HCT116 (cell line): Measurements from ENCODE around the gene CPLX4. TPM values are rescaled to one million over a fixed set of nuclear protein-coding genes. Genes with fewer than 3 reads are reported as not detected.

Source experiments
- ATAC-seq: fragments of 200-7000 bp; cut with Tn5 transposase; 2 replicates; pipeline ENCODE4 v1.9.1; 2020; ENCODE audit warnings: mild to moderate bottlenecking, moderate library complexity
- BruUV-seq: library from RNA; stranded (reverse); fragments of 400-500 nt; replicated peaks from 2 replicates; lab custom pipeline; 2021; lab: Mats Ljungman, UMichigan
- CTCF ChIA-PET: fragments of 300-600 bp; sonication (Branson Sonifier 250); formaldehyde crosslinking; loops from one replicate; lab custom pipeline; 2021; ENCODE audit warnings: antibody characterized with exemption; lab: Charles Lee
- POLR2A ChIA-PET: fragments of 300-600, 350-600 bp; sonication (Branson Sonifier 250); formaldehyde crosslinking; loops from one replicate; lab custom pipeline; 2021; ENCODE audit warnings: antibody characterized with exemption; lab: Charles Lee
- RAD21 ChIA-PET, 2 experiments: fragments of 300-600 bp; sonication (Branson Sonifier 250); formaldehyde crosslinking; loops; one replicate each; lab custom pipeline; 2023; ENCODE audit warnings: low total read pairs in 2 of 2; ENCODE audit not compliant: uncharacterized antibody in 2 of 2, unreplicated experiment in 2 of 2, low non-redundant PET in 1 of 2; lab: Charles Lee
- DNase-seq: peaks from one replicate; pipeline ENCODE4 v3.0.0-alpha.2; 2010; ENCODE audit warnings: low read depth, low spot score
- H2AFZ ChIP-seq: fragments of 200-600 bp; shearing (Covaris generic), sonication (generic); 2 replicates; pipeline ENCODE4 v1.6.1; 2017; ENCODE audit warnings: low read depth, mixed run types, mixed read lengths, antibody characterized with exemption, low read length; ENCODE audit not compliant: poor library complexity, severe bottlenecking
- H3K27ac ChIP-seq: 2 replicates; pipeline ENCODE4 v1.5.1; 2012; ENCODE audit warnings: low read depth, low read length
- H3K27me3 ChIP-seq: fragments of 200-600 bp; sonication (generic); 2 replicates; pipeline ENCODE4 v1.6.1; 2016; ENCODE audit warnings: mixed run types, low read length, mixed read lengths; ENCODE audit not compliant: insufficient read depth
- H3K36me3 ChIP-seq, 2 experiments: fragments of 200-500 bp in 1 of 2; fragments of 200-600 bp in 1 of 2; sonication (Bioruptor generic) in 1 of 2; sonication (generic) in 1 of 2; 2 replicates each; pipeline versions ENCODE4 v1.5.1 to v1.6.1; 2014 to 2016; ENCODE audit warnings: low read length in 2 of 2, inconsistent platforms in 1 of 2, mixed read lengths in 1 of 2, mixed run types in 1 of 2; ENCODE audit not compliant: insufficient read depth in 2 of 2, control insufficient read depth in 1 of 2
- H3K4me1 ChIP-seq, 2 experiments: fragments of 200-600 bp in 1 of 2; sonication (generic) in 1 of 2; 2 replicates each; pipeline versions ENCODE4 v1.5.1 to v1.6.1; 2012 to 2017; ENCODE audit warnings: low read length in 2 of 2, inconsistent platforms in 1 of 2, mild to moderate bottlenecking in 1 of 2, mixed read lengths in 1 of 2, mixed run types in 1 of 2, moderate library complexity in 1 of 2; ENCODE audit not compliant: insufficient read depth in 2 of 2, control insufficient read depth in 1 of 2
- H3K4me2 ChIP-seq: fragments of 200-600 bp; sonication (generic); 2 replicates; pipeline ENCODE4 v1.6.1; 2017; ENCODE audit warnings: mixed run types, low read length, mixed read lengths
- H3K4me3 ChIP-seq, 2 experiments: fragments of 200-600 bp in 1 of 2; sonication (generic) in 1 of 2; replicated peaks in 1 of 2; 2 replicates each; pipeline ENCODE4 v1.5.1; 2011 to 2016; ENCODE audit warnings: low read length in 2 of 2, control low read depth in 1 of 2, low read depth in 1 of 2, mild to moderate bottlenecking in 1 of 2, mixed read lengths in 1 of 2, mixed run types in 1 of 2
- H3K79me2 ChIP-seq: fragments of 200-600 bp; sonication (generic); 2 replicates; pipeline ENCODE4 v1.6.1; 2017; ENCODE audit warnings: mild to moderate bottlenecking, mixed run types, low read length, moderate library complexity, mixed read lengths; ENCODE audit not compliant: insufficient read depth
- H3K9ac ChIP-seq: fragments of 200-600 bp; sonication (generic); 2 replicates; pipeline ENCODE4 v1.6.1; 2016; ENCODE audit warnings: low read length, mixed read lengths
- H3K9me2 ChIP-seq: fragments of 200-600 bp; sonication (generic), shearing (Covaris generic); 2 replicates; pipeline ENCODE4 v1.6.1; 2017; ENCODE audit warnings: mixed run types, mild to moderate bottlenecking, moderate library complexity; ENCODE audit not compliant: insufficient read depth
- H3K9me3 ChIP-seq, 2 experiments: fragments of 200-500 bp in 1 of 2; fragments of 200-600 bp in 1 of 2; sonication (Bioruptor generic) in 1 of 2; sonication (generic) in 1 of 2; 2 replicates each; pipeline ENCODE4 v1.6.1; 2014 to 2017; ENCODE audit warnings: low read length in 2 of 2, mixed read lengths in 2 of 2, inconsistent platforms in 1 of 2, low read depth in 1 of 2, mild to moderate bottlenecking in 1 of 2, mixed run types in 1 of 2, moderate library complexity in 1 of 2; ENCODE audit not compliant: control insufficient read depth in 1 of 2, insufficient read depth in 1 of 2
- H4K20me1 ChIP-seq: fragments of 200-600 bp; sonication (generic), shearing (Covaris generic); 2 replicates; pipeline ENCODE4 v1.6.1; 2017; ENCODE audit warnings: mixed run types, mild to moderate bottlenecking, moderate library complexity; ENCODE audit not compliant: insufficient read depth
- CBX3 ChIP-seq: IDR thresholded peaks from 2 replicates; pipeline ENCODE4 v1.6.1; 2012; ENCODE audit warnings: low read depth
- CEBPB ChIP-seq: IDR thresholded peaks from 2 replicates; pipeline ENCODE4 v1.6.1; 2012; ENCODE audit warnings: low read depth
- EGR1 ChIP-seq: IDR thresholded peaks from 2 replicates; pipeline ENCODE4 v1.6.1; 2012; ENCODE audit warnings: low read depth
- ELF1 ChIP-seq: IDR thresholded peaks from 2 replicates; pipeline ENCODE4 v1.6.1; 2012; ENCODE audit warnings: low read depth, borderline replicate concordance
- EZH2phosphoT487 ChIP-seq: fragments of 200-600 bp; IDR thresholded peaks from 2 replicates; pipeline ENCODE4 v1.6.1; 2018; ENCODE audit warnings: antibody characterized with exemption, borderline replicate concordance
- FOSL1 ChIP-seq: IDR thresholded peaks from 2 replicates; pipeline ENCODE4 v1.6.1; 2012; ENCODE audit warnings: low read depth
- POLR2AphosphoS5 ChIP-seq: IDR thresholded peaks from 2 replicates; pipeline ENCODE4 v1.6.1; 2011; ENCODE audit warnings: mild to moderate bottlenecking, low read depth, low read length, moderate library complexity
- RAD21 ChIP-seq: IDR thresholded peaks from 2 replicates; pipeline ENCODE4 v1.6.1; 2012; ENCODE audit warnings: low read depth, mild to moderate bottlenecking
- SIN3A ChIP-seq: IDR thresholded peaks from 2 replicates; pipeline ENCODE4 v1.6.1; 2012; ENCODE audit warnings: low read depth
- SP1 ChIP-seq: IDR thresholded peaks from 2 replicates; pipeline ENCODE4 v1.6.1; 2012; ENCODE audit warnings: low read depth
- TCF7L2 ChIP-seq: IDR thresholded peaks from 2 replicates; pipeline ENCODE4 v1.7.0; 2011; ENCODE audit warnings: borderline replicate concordance, inconsistent platforms; ENCODE audit not compliant: insufficient read depth, insufficient read length; ENCODE audit errors: extremely low read depth
- YY1 ChIP-seq: IDR thresholded peaks from 2 replicates; pipeline ENCODE4 v1.6.1; 2011; ENCODE audit warnings: low read length, low read depth, moderate library complexity, mild to moderate bottlenecking; ENCODE audit not compliant: insufficient replicate concordance; ENCODE audit errors: extremely low read depth
- ZFX ChIP-seq: fragments of 450-650 bp; IDR thresholded peaks from 2 replicates; pipeline ENCODE4 v1.6.1; 2017
- ZNF274 ChIP-seq: fragments of 200-500 bp; sonication (Bioruptor generic); IDR thresholded peaks from 2 replicates; pipeline ENCODE4 v1.6.1; 2014; ENCODE audit warnings: mild to moderate bottlenecking, low read depth, low read length, inconsistent platforms
- intact Hi-C: fragments of 100-400 bp; cut with micrococcal nuclease; formaldehyde crosslinking; loops from 2 replicates; pipeline ENCODE4 v1.10.0; 2022
- total RNA-seq: library from RNA; stranded (reverse); gene quantifications from one replicate; pipeline ENCODE4 v1.2.1, GENCODE V29; 2021; ENCODE audit not compliant: unreplicated experiment
- TF ChIP-seq, protein P1 (sequence below): IDR thresholded peaks from 2 replicates; pipeline ENCODE4 v1.6.1; 2012
- TF ChIP-seq, protein P2 (sequence below): IDR thresholded peaks from 2 replicates; pipeline ENCODE4 v1.6.1; 2011; ENCODE audit warnings: mild to moderate bottlenecking, low read length, moderate library complexity; ENCODE audit not compliant: insufficient replicate concordance; ENCODE audit errors: extremely low read depth
- TF ChIP-seq, protein P3 (sequence below): IDR thresholded peaks from 2 replicates; pipeline ENCODE4 v1.6.1; 2012; ENCODE audit warnings: low read depth
- TF ChIP-seq, protein P4 (sequence below): IDR thresholded peaks from 2 replicates; pipeline ENCODE4 v1.6.1; 2012
- TF ChIP-seq, protein P5 (sequence below), 3 experiments: fragments of 200-600 bp in 1 of 3; sonication (generic) in 1 of 3; IDR thresholded peaks in 2 of 3; conservative IDR thresholded peaks in 1 of 3; 2 replicates each; pipeline ENCODE4 v1.5.1; 2012 to 2017; ENCODE audit warnings: low read depth in 2 of 3, low read length in 2 of 3, antibody characterized with exemption in 1 of 3, borderline replicate concordance in 1 of 3, control low read depth in 1 of 3, mild to moderate bottlenecking in 1 of 3, mixed read lengths in 1 of 3, mixed run types in 1 of 3, moderate library complexity in 1 of 3; ENCODE audit not compliant: insufficient read depth in 1 of 3

CPLX4 gene
- total RNA-seq, 1 experiment from 2014 or later: not detected

DNA sequence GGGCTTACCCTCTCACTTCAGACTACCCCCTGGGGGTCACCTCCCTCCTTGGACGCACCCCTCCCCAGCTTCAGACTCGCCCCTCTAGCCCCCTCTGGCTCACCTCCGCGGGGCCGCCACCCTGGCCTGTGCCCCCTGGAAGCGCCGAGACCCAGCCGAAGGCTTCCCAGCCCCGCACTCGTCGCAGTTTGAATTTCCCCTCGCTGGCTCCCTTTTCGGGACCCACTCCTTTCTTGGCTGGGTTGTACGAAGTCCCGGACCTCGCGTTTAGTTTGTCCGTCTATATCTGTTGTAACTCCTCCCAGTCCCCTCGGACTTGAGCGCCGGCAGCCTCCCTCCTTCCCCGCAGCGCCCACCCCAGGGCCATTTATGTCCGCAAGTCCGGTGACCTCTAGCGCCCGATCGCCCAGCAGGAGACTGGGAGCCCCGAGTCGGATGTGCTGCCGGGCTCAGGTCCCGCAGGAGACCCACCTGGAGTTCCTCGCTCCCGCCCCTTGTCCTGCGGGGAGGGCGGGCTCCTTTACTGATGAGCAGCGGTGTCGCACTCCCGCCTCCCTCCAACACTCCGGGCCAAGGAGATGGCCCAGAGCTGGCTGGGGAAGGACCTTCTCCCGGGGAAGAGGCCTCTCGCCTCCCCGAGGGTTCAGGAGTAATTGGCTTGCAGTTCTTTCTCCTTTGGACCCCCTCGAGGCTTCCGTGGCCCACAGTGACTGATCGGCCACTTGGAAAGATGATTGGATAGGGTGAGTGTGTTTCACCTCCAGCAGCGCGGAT lies 44.5 kb downstream of the CPLX4 start:
- POLR2A ChIA-PET: no interaction called here
- H2AFZ ChIP-seq: no peak overlapping the region
- DNase-seq (no peak), ATAC-seq (no peak)
- H3K4me1 ChIP-seq: peaks cover 0 to 7% of the 10 kb centered on the region in 2 experiments; a peak in 2 of 4 replicates
- H3K9me2 ChIP-seq: no peaks in the 10 kb centered on the region
- H3K27me3 ChIP-seq: peaks cover 25% of the 10 kb centered on the region
- RAD21 ChIA-PET: no interaction called here
- CTCF ChIA-PET: no interaction called here
- H3K4me3 ChIP-seq: no peak overlapping the region
- no peaks in the 10 kb centered on the region for H3K9me3 ChIP-seq
- no TSS peak for BruUV-seq
- H3K9ac ChIP-seq: no peak overlapping the region
- H4K20me1 ChIP-seq: no peaks in the 10 kb centered on the region
- no peaks in the 10 kb centered on the region for H3K36me3 ChIP-seq
- H3K27ac ChIP-seq: no peak overlapping the region
- H3K4me2 ChIP-seq: no peak overlapping the region
- intact Hi-C loops: no loop called here
- H3K79me2 ChIP-seq: no peaks in the 10 kb centered on the region
- TF ChIP-seq TCF7L2 (no peak), YY1 (no peak), ZFX (no peak), SP1 (no peak), SIN3A (no peak), EGR1 (no peak), CBX3 (no peak), FOSL1 (no peak), CEBPB (no peak), RAD21 (no peak), POLR2AphosphoS5 (no peak), ELF1 (no peak), EZH2phosphoT487 (no peak), ZNF274 (no peak)
- TF ChIP-seq, protein P1, sequence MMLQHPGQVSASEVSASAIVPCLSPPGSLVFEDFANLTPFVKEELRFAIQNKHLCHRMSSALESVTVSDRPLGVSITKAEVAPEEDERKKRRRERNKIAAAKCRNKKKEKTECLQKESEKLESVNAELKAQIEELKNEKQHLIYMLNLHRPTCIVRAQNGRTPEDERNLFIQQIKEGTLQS: no peak
- TF ChIP-seq, protein P2, sequence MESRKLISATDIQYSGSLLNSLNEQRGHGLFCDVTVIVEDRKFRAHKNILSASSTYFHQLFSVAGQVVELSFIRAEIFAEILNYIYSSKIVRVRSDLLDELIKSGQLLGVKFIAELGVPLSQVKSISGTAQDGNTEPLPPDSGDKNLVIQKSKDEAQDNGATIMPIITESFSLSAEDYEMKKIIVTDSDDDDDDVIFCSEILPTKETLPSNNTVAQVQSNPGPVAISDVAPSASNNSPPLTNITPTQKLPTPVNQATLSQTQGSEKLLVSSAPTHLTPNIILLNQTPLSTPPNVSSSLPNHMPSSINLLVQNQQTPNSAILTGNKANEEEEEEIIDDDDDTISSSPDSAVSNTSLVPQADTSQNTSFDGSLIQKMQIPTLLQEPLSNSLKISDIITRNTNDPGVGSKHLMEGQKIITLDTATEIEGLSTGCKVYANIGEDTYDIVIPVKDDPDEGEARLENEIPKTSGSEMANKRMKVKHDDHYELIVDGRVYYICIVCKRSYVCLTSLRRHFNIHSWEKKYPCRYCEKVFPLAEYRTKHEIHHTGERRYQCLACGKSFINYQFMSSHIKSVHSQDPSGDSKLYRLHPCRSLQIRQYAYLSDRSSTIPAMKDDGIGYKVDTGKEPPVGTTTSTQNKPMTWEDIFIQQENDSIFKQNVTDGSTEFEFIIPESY: no peak
- TF ChIP-seq, protein P3, sequence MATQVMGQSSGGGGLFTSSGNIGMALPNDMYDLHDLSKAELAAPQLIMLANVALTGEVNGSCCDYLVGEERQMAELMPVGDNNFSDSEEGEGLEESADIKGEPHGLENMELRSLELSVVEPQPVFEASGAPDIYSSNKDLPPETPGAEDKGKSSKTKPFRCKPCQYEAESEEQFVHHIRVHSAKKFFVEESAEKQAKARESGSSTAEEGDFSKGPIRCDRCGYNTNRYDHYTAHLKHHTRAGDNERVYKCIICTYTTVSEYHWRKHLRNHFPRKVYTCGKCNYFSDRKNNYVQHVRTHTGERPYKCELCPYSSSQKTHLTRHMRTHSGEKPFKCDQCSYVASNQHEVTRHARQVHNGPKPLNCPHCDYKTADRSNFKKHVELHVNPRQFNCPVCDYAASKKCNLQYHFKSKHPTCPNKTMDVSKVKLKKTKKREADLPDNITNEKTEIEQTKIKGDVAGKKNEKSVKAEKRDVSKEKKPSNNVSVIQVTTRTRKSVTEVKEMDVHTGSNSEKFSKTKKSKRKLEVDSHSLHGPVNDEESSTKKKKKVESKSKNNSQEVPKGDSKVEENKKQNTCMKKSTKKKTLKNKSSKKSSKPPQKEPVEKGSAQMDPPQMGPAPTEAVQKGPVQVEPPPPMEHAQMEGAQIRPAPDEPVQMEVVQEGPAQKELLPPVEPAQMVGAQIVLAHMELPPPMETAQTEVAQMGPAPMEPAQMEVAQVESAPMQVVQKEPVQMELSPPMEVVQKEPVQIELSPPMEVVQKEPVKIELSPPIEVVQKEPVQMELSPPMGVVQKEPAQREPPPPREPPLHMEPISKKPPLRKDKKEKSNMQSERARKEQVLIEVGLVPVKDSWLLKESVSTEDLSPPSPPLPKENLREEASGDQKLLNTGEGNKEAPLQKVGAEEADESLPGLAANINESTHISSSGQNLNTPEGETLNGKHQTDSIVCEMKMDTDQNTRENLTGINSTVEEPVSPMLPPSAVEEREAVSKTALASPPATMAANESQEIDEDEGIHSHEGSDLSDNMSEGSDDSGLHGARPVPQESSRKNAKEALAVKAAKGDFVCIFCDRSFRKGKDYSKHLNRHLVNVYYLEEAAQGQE: no peak
- TF ChIP-seq, protein P4, sequence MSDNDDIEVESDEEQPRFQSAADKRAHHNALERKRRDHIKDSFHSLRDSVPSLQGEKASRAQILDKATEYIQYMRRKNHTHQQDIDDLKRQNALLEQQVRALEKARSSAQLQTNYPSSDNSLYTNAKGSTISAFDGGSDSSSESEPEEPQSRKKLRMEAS: no peak
- TF ChIP-seq, protein P5, sequence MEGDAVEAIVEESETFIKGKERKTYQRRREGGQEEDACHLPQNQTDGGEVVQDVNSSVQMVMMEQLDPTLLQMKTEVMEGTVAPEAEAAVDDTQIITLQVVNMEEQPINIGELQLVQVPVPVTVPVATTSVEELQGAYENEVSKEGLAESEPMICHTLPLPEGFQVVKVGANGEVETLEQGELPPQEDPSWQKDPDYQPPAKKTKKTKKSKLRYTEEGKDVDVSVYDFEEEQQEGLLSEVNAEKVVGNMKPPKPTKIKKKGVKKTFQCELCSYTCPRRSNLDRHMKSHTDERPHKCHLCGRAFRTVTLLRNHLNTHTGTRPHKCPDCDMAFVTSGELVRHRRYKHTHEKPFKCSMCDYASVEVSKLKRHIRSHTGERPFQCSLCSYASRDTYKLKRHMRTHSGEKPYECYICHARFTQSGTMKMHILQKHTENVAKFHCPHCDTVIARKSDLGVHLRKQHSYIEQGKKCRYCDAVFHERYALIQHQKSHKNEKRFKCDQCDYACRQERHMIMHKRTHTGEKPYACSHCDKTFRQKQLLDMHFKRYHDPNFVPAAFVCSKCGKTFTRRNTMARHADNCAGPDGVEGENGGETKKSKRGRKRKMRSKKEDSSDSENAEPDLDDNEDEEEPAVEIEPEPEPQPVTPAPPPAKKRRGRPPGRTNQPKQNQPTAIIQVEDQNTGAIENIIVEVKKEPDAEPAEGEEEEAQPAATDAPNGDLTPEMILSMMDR (IDR thresholded peaks at IDR 0.05 in 2 of 3, conservative IDR thresholded peaks at IDR 0.05 in 1 of 3; ENCODE audit: borderline replicate concordance in 1 of 3, insufficient read depth in 1 of 3, low read depth in 2 of 3, low read length in 2 of 3): no peak
- TF ChIP-seq, all 23 proteins: peak for 0
